Stomach (tissue), 4 donors: ENCODE measurements around the gene CSAD.

Source experiments
- EP300 ChIP-seq: sonication (generic); formaldehyde crosslinking; IDR thresholded peaks from one replicate; pipeline ENCODE4 v1.6.1; 2017; ENCODE audit warnings: antibody characterized with exemption
- POLR2A ChIP-seq, 4 donors: fragments of 450-650 bp; IDR thresholded peaks; one replicate each; pipeline ENCODE4 v1.6.1; 2016; ENCODE audit warnings: antibody characterized with exemption in 4 of 4, control low read depth in 2 of 4, mild to moderate bottlenecking in 1 of 4, moderate library complexity in 1 of 4
- POLR2AphosphoS5 ChIP-seq, 3 donors: sonication (generic); formaldehyde crosslinking; IDR thresholded peaks; one replicate each; pipeline ENCODE4 v1.6.1; 2016; ENCODE audit warnings: antibody characterized with exemption in 3 of 3
- TF ChIP-seq, protein P1 (sequence below), 7 experiments: fragments of 450-650 bp in 4 of 7; fragments of 200-600 bp in 3 of 7; sonication (generic) in 3 of 7; IDR thresholded peaks; one replicate each; pipeline ENCODE4 v1.5.1; 2016 to 2019; ENCODE audit warnings: antibody characterized with exemption in 7 of 7, control low read depth in 2 of 7, mild to moderate bottlenecking in 1 of 7

DNA sequence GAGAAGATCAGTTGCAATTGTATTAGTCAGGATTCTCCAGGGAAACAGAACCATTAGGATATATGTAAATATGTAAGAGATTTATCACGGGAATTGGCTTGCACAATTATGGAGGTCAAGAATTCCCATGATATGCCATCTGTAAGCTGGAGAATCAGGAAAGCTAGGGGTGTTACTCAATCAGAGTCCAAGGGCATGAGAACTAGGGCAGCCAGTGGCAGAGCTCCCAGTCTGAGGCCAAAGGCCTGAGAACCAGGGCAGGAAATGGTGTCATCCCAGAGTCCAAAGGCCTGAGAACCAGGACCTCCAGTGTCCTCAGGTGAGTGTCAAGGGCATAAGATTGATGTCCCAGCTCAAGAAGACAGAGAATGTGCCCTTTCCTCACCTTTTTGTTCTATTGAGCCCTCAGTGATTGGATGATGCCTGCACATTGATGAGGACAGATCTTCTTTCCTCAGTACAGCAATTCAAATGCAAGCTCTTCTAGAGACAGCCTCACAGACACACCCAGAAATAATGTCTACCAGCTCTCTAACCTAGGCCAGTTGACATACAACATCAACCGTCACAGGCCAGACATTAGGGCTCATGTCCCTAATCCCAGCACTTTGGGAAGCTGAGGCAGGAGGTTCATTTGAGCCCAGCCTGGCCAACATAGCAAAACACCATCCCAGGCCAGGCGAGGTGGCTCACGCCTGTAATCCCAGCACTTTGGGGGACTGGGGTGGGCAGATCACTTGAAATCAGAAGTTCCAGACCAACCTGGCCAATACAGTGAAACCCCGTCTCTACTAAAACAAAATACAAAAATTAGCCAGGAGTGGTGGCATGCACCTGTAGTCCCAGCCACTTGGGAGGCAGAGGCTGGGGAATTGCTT is 35.1 kb downstream of the CSAD start:
- TF ChIP-seq, protein P1, sequence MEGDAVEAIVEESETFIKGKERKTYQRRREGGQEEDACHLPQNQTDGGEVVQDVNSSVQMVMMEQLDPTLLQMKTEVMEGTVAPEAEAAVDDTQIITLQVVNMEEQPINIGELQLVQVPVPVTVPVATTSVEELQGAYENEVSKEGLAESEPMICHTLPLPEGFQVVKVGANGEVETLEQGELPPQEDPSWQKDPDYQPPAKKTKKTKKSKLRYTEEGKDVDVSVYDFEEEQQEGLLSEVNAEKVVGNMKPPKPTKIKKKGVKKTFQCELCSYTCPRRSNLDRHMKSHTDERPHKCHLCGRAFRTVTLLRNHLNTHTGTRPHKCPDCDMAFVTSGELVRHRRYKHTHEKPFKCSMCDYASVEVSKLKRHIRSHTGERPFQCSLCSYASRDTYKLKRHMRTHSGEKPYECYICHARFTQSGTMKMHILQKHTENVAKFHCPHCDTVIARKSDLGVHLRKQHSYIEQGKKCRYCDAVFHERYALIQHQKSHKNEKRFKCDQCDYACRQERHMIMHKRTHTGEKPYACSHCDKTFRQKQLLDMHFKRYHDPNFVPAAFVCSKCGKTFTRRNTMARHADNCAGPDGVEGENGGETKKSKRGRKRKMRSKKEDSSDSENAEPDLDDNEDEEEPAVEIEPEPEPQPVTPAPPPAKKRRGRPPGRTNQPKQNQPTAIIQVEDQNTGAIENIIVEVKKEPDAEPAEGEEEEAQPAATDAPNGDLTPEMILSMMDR (IDR thresholded peaks at IDR 0.05) = no peak
- TF ChIP-seq EP300 (no peak), POLR2A (IDR thresholded peaks at IDR 0.05) (no peak), POLR2AphosphoS5 (IDR thresholded peaks at IDR 0.05) (no peak)
